ENCODE data around the gene RABGAP1L.

The RABGAP1L gene

GRCh38 chr1:174393885-174394284 is 234.6 kb downstream of the RABGAP1L start:
- H3K27ac ChIP-seq (ENCODE audit: low read depth, low read length): no peak overlapping the region
- no peak overlapping the region for H3K14ac ChIP-seq (ENCODE audit: low read length)
- H3K79me2 ChIP-seq (ENCODE audit: control insufficient read depth, insufficient read depth, low read length, poor library complexity): no peaks in the 10 kb centered on the region
- no peak overlapping the region for H3K23ac ChIP-seq (ENCODE audit: low read length)
- H4K8ac ChIP-seq (ENCODE audit: low read depth, low read length): no peak overlapping the region
- H4K91ac ChIP-seq (ENCODE audit: low read depth, low read length): no peak overlapping the region
- H2BK12ac ChIP-seq (ENCODE audit: low read length): no peak overlapping the region
- H3K4me1 ChIP-seq (ENCODE audit: control insufficient read depth in 1 of 2, insufficient read depth in 2 of 2, low read length in 2 of 2): no peaks in the 10 kb centered on the region
- H3K79me1 ChIP-seq (ENCODE audit: low read length): no peaks in the 10 kb centered on the region
- no peak overlapping the region for H3K18ac ChIP-seq (ENCODE audit: low read length)
- H3K27me3 ChIP-seq (ENCODE audit: insufficient read depth, low read length): no peaks in the 10 kb centered on the region
- H3K9ac ChIP-seq (ENCODE audit: low read length): no peak overlapping the region
- H3K9me3 ChIP-seq (ENCODE audit: insufficient read depth, low read depth, low read length): no peaks in the 10 kb centered on the region
- H3K4me2 ChIP-seq (ENCODE audit: low read length): no peak overlapping the region
- H2AK5ac ChIP-seq (ENCODE audit: low read length): no peak overlapping the region
- H2AFZ ChIP-seq (ENCODE audit: insufficient read depth, low read length, poor library complexity): no peak overlapping the region
- no peak overlapping the region for H3K4ac ChIP-seq (ENCODE audit: low read depth, low read length)
- no peak overlapping the region for H2BK5ac ChIP-seq (ENCODE audit: low read depth, low read length, poor library complexity)
- no peaks in the 10 kb centered on the region for H3K36me3 ChIP-seq (ENCODE audit: control insufficient read depth in 1 of 2, insufficient read depth in 2 of 2, low read length in 2 of 2)
- H4K12ac ChIP-seq (ENCODE audit: low read depth, low read length): no peak overlapping the region
- H3K4me3 ChIP-seq (ENCODE audit: low read depth, low read length): no peak overlapping the region
- no peak for DNase-seq
- no peak overlapping the region for H2BK120ac ChIP-seq (ENCODE audit: insufficient read depth, low read length, poor library complexity)
- no CpG with 5 or more reads among the region's 4 CpGs for WGBS (ENCODE audit: extremely low coverage, insufficient coverage, insufficient read length)

GRCh38 chr1:174397261-174397660 is 237.9 kb downstream of the RABGAP1L start:
- no peak overlapping the region for H3K9ac ChIP-seq (ENCODE audit: low read length)
- H3K79me1 ChIP-seq (ENCODE audit: low read length): no peaks in the 10 kb centered on the region
- H2BK12ac ChIP-seq (ENCODE audit: low read length): no peak overlapping the region
- no peaks in the 10 kb centered on the region for H3K79me2 ChIP-seq (ENCODE audit: control insufficient read depth, insufficient read depth, low read length, poor library complexity)
- H3K27me3 ChIP-seq (ENCODE audit: insufficient read depth, low read length): no peaks in the 10 kb centered on the region
- no peak overlapping the region for H3K23ac ChIP-seq (ENCODE audit: low read length)
- H3K4me1 ChIP-seq (ENCODE audit: control insufficient read depth in 1 of 2, insufficient read depth in 2 of 2, low read length in 2 of 2): no peaks in the 10 kb centered on the region
- no peak overlapping the region for H3K4me2 ChIP-seq (ENCODE audit: low read length)
- H3K36me3 ChIP-seq (ENCODE audit: control insufficient read depth in 1 of 2, insufficient read depth in 2 of 2, low read length in 2 of 2): no peaks in the 10 kb centered on the region
- H3K27ac ChIP-seq (ENCODE audit: low read depth, low read length): no peak overlapping the region
- H3K4me3 ChIP-seq (ENCODE audit: low read depth, low read length): no peak overlapping the region
- no peak overlapping the region for H2BK120ac ChIP-seq (ENCODE audit: insufficient read depth, low read length, poor library complexity)
- WGBS (ENCODE audit: extremely low coverage, insufficient coverage, insufficient read length): no CpG with 5 or more reads among the region's 1 CpG
- no peaks in the 10 kb centered on the region for H3K9me3 ChIP-seq (ENCODE audit: insufficient read depth, low read depth, low read length)
- H3K18ac ChIP-seq (ENCODE audit: low read length): no peak overlapping the region
- no peak overlapping the region for H3K4ac ChIP-seq (ENCODE audit: low read depth, low read length)
- H4K91ac ChIP-seq (ENCODE audit: low read depth, low read length): no peak overlapping the region
- no peak overlapping the region for H2AFZ ChIP-seq (ENCODE audit: insufficient read depth, low read length, poor library complexity)
- no peak overlapping the region for H4K8ac ChIP-seq (ENCODE audit: low read depth, low read length)
- no peak overlapping the region for H3K14ac ChIP-seq (ENCODE audit: low read length)
- H2AK5ac ChIP-seq (ENCODE audit: low read length): no peak overlapping the region
- no peak overlapping the region for H2BK5ac ChIP-seq (ENCODE audit: low read depth, low read length, poor library complexity)
- no peak for DNase-seq
- H4K12ac ChIP-seq (ENCODE audit: low read depth, low read length): no peak overlapping the region

- H3K4me1 ChIP-seq (ENCODE audit: control insufficient read depth in 1 of 2, insufficient read depth in 2 of 2, low read length in 2 of 2): no peaks in the 10 kb centered on the region
- H3K4me3 ChIP-seq (ENCODE audit: low read depth, low read length): no peak overlapping the region
- H3K36me3 ChIP-seq (ENCODE audit: control insufficient read depth in 1 of 2, insufficient read depth in 2 of 2, low read length in 2 of 2): no peaks in the 10 kb centered on the region
- no peak overlapping the region for H4K8ac ChIP-seq (ENCODE audit: low read depth, low read length)
- H2BK5ac ChIP-seq (ENCODE audit: low read depth, low read length, poor library complexity): no peak overlapping the region
- no peak overlapping the region for H2BK120ac ChIP-seq (ENCODE audit: insufficient read depth, low read length, poor library complexity)
- H3K27ac ChIP-seq (ENCODE audit: low read depth, low read length): no peak overlapping the region
- H3K4ac ChIP-seq (ENCODE audit: low read depth, low read length): no peak overlapping the region
- H3K9me3 ChIP-seq (ENCODE audit: insufficient read depth, low read depth, low read length): no peaks in the 10 kb centered on the region
- no CpG with 5 or more reads among the region's 4 CpGs for WGBS (ENCODE audit: extremely low coverage, insufficient coverage, insufficient read length)
- no peak overlapping the region for H3K18ac ChIP-seq (ENCODE audit: low read length)
- H3K4me2 ChIP-seq (ENCODE audit: low read length): no peak overlapping the region
- no peak overlapping the region for H3K23ac ChIP-seq (ENCODE audit: low read length)
- H3K9ac ChIP-seq (ENCODE audit: low read length): no peak overlapping the region
- DNase-seq: no peak
- H2AFZ ChIP-seq (ENCODE audit: insufficient read depth, low read length, poor library complexity): no peak overlapping the region
- H3K14ac ChIP-seq (ENCODE audit: low read length): no peak overlapping the region
- no peaks in the 10 kb centered on the region for H3K79me2 ChIP-seq (ENCODE audit: control insufficient read depth, insufficient read depth, low read length, poor library complexity)
- H4K12ac ChIP-seq (ENCODE audit: low read depth, low read length): no peak overlapping the region
- H3K79me1 ChIP-seq (ENCODE audit: low read length): no peaks in the 10 kb centered on the region
- H2AK5ac ChIP-seq (ENCODE audit: low read length): no peak overlapping the region
- H4K91ac ChIP-seq (ENCODE audit: low read depth, low read length): no peak overlapping the region
- H2BK12ac ChIP-seq (ENCODE audit: low read length): no peak overlapping the region
- no peaks in the 10 kb centered on the region for H3K27me3 ChIP-seq (ENCODE audit: insufficient read depth, low read length)
Measured at GRCh38 chr1:174398246-174398645, 238.9 kb downstream of the RABGAP1L start.

- no peak overlapping the region for H2BK12ac ChIP-seq (ENCODE audit: low read length)
- H3K36me3 ChIP-seq (ENCODE audit: control insufficient read depth in 1 of 2, insufficient read depth in 2 of 2, low read length in 2 of 2): no peaks in the 10 kb centered on the region
- no peak overlapping the region for H2BK5ac ChIP-seq (ENCODE audit: low read depth, low read length, poor library complexity)
- no peaks in the 10 kb centered on the region for H3K27me3 ChIP-seq (ENCODE audit: insufficient read depth, low read length)
- H3K4me2 ChIP-seq (ENCODE audit: low read length): no peak overlapping the region
- DNase-seq: no peak
- H3K18ac ChIP-seq (ENCODE audit: low read length): no peak overlapping the region
- no peak overlapping the region for H3K14ac ChIP-seq (ENCODE audit: low read length)
- no peak overlapping the region for H4K8ac ChIP-seq (ENCODE audit: low read depth, low read length)
- H4K12ac ChIP-seq (ENCODE audit: low read depth, low read length): no peak overlapping the region
- H2AFZ ChIP-seq (ENCODE audit: insufficient read depth, low read length, poor library complexity): no peak overlapping the region
- no CpG with 5 or more reads among the region's 1 CpG for WGBS (ENCODE audit: extremely low coverage, insufficient coverage, insufficient read length)
- H3K9me3 ChIP-seq (ENCODE audit: insufficient read depth, low read depth, low read length): no peaks in the 10 kb centered on the region
- H2AK5ac ChIP-seq (ENCODE audit: low read length): no peak overlapping the region
- no peaks in the 10 kb centered on the region for H3K79me1 ChIP-seq (ENCODE audit: low read length)
- no peak overlapping the region for H3K9ac ChIP-seq (ENCODE audit: low read length)
- no peak overlapping the region for H3K4me3 ChIP-seq (ENCODE audit: low read depth, low read length)
- no peak overlapping the region for H3K27ac ChIP-seq (ENCODE audit: low read depth, low read length)
- no peak overlapping the region for H4K91ac ChIP-seq (ENCODE audit: low read depth, low read length)
- no peak overlapping the region for H3K23ac ChIP-seq (ENCODE audit: low read length)
- no peak overlapping the region for H2BK120ac ChIP-seq (ENCODE audit: insufficient read depth, low read length, poor library complexity)
- no peaks in the 10 kb centered on the region for H3K79me2 ChIP-seq (ENCODE audit: control insufficient read depth, insufficient read depth, low read length, poor library complexity)
- H3K4me1 ChIP-seq (ENCODE audit: control insufficient read depth in 1 of 2, insufficient read depth in 2 of 2, low read length in 2 of 2): no peaks in the 10 kb centered on the region
- no peak overlapping the region for H3K4ac ChIP-seq (ENCODE audit: low read depth, low read length)
Measured at GRCh38 chr1:174399211-174399610, 239.9 kb downstream of the RABGAP1L start.

Data from trophoblast cell (in vitro differentiated cells and primary cell).